ENCODE data around the gene DCDC2C.
A peak's percentile ranks its signal among the peaks of the same experiment; 100 is the strongest.
"Not testable (repeated sequence)": the region's sequence is repeated elsewhere in the genome, so short reads cannot be mapped to it uniquely, and the experiment has no call there.

DCDC2C gene

GRCh38 chr2:3771576-3771975 lies 68.2 kb downstream of the DCDC2C start:
- no peak for DNase-seq (ENCODE audit: low spot score)

DNA sequence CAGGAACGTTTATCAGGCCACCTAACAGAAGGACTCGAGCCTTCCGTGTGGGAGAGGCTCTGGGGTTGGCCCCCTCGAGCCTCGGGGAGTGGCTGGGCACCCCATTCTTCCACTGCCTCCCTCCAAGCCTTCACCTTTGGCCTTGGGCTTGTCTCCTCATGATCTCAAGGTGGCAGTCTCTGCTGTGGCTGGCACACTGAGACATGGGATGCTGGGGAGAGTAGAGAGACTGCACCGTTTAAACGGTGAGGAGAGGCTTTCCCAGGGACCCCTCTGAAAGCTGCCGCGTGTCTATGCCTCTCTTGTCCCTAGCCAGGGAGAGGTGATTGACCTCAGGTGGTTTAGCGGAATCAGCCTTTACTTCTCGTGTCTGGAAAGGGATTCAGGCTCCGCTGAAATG lies 71.0 kb downstream of the DCDC2C start:
- no peak for DNase-seq (ENCODE audit: low spot score)

GRCh38 chr2:3776311-3776710 lies 72.9 kb downstream of the DCDC2C start:
- DNase-seq (ENCODE audit: low spot score) = no peak

DNA sequence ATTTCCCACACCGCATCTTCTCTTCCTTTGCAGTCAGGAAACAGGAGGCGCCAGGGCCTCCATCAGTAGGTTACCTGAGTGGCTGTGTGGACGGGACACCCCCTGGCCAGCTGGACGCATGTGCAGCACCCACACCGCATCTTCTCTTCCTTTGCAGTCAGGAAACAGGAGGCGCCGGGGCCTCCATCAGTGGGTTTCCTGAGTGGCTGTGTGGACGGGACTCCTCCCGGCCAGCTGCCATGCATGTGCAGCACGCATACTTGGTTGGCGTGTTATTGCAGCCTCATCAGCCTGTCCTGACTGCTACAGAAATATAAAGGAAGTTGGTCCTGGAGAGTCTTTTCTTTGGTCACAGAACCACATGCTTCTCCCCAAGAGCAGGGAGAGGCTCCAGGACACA lies 74.6 kb downstream of the DCDC2C start:
- no peak for DNase-seq (ENCODE audit: low spot score)

DNA sequence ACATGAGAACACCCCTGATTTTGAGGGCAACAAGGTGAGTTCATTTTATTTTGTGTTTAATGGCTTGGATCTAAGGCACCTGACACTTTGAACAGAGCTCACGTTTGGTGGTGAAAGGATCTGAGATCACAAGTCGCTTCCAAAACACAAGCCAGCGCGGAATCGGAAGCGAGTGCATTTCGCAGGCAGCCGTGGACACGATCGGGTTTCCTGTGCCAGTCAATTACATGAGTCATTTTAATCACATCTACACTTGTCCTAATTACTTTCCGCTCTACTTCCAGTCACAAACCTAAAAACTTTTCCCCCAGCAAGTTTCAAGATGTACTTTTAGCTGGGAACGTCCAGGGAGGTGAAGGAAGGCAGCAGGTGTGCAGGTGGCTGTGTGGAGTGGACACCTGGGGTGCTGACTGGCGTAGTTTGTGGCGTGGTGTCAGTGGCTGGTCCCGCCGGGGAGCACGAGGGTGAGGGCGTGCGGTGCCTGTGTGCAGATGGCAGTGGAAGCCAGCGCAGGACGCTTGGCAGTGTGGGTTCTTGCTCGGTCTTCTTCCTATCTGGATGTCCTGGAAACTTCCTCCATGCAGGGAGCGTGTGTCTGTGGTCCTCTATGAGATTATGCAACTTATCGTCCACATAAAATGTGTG lies 75.6 kb downstream of the DCDC2C start:
- DNase-seq (ENCODE audit: low spot score) = no peak

DNA sequence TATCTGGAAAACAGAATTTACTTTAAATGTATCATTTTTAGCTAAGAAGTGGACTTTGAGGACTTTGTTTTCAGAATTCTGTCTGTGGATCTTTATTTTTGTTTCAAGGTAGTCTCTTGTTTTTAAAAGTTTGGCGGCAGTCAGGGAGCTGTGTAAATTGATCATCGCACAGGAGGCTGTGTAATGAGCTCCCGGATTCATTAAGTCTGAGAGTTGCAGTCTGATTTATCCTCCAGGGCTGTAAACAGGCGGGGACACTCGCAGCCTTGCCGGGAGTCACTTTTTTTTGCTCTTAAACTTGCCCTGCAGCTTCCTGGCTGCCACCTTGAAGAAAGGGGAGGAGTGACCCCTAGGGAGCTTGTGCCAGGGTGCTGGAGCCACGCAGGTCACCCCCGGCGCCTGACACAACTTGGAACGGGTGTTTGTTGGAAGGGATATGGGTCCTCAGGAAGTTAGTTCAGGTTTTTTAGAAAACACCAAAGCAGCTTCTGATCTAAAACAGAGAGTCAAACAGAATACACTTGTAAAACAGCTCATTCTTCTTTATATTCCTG lies 76.2 kb downstream of the DCDC2C start:
- DNase-seq (ENCODE audit: low spot score) = no peak

DNA sequence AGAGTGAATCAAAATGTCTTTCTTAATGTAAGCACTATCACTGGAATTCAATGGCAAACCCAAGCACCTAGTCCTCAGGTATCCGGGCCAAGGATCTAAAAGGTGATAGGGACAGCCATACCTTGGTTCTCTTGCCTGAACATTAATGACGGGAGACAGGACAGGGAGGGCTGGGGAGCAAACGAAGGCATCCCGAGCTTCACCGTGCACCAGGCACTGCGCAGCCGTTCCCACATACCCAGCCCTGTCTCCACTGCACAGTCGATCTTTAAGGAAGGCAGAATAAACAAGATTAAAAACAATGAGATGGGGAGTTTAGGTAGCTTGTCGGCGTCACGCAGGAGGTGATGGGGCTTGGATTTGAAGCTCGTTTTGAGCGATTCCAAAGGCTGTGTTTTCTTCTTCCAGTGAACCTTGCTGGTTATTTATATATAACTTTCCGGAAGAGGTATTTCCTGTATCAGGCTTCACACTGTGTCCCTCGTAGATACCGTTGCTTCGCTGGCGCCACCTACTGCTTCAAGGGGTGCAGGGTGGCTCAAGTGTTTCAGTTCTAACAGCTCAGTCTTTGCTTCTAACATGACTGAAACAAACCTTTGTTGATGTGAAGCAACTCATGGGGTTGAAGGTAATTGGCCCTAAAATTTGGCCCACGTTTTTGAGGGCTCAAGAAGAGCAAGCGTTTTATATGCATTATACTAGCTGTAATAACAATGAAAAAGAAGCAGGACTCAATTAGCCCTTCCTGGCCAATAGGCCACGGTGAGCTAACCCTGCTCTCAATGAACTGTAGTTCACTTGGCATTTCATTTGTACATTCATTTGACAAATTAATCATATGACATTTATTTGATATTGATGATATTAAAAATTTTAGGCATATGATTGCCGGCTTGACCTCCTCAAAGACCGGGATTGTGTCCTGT lies 77.4 kb downstream of the DCDC2C start:
- DNase-seq (ENCODE audit: low spot score) = peak; percentile 14

DNA sequence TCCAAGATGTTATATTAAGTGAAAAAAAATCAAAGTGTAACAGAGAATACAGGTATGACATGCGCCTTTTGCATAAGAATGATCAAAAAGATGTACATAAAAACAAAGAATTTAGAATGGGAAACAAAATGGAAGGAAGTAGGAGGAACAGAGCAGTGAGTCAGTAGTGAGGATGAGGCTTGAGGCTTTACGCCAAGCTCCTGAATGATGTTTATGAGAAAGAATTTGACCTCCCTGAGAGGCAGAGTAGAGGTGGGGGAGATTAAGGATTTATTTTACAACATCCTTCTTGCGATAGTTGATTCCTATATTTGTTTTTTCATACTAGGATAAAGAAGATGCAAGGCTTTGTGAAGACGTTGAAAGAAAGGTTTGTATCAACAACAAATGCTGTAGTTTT lies 81.4 kb downstream of the DCDC2C start:
- no peak for DNase-seq (ENCODE audit: low spot score)

- no peak for DNase-seq (ENCODE audit: low spot score)
Measured at GRCh38 chr2:3785220-3785889, 82.0 kb downstream of the DCDC2C start.

DNA sequence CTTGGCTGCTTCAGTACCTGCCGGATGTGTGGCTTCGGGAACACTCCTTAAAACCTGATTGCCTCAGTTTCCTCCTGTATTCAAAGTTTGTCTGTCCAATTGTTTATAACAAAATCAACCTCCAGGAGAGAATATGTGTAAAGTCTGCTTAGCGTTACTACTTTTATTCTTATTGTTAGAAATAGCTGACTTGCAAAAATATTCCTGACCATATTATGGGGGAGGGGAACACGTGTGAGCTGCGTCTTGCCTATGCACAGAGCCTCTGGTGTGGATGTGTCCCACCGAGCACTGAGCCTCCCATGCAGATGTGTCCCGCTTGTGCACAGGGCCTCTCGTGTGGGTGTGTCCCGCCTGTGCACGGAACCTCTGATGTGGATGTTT lies 82.5 kb downstream of the DCDC2C start:
- DNase-seq (ENCODE audit: low spot score) = no peak

DNA sequence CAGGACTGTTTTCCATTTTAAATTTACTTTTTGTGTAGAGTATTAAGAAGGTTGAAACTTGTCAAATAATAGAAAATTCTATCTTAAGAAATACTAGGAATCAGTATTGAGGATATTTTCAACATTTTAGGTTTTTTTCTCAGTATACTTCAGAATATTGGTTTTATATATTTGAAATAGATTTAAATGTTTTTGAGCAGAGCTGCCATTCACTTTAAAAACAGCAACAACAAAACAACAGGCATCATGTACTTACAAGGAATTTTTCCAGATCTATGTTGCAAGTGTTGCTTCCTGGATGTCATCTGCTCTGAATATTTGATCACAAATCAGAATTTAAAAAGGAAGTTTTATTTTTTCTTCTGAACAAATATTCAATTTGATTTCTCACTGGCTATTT lies 84.4 kb downstream of the DCDC2C start:
- DNase-seq (ENCODE audit: low spot score) = no peak

- DNase-seq (ENCODE audit: low spot score) = no peak
Measured at GRCh38 chr2:3789256-3789655, 85.9 kb downstream of the DCDC2C start.

DNA sequence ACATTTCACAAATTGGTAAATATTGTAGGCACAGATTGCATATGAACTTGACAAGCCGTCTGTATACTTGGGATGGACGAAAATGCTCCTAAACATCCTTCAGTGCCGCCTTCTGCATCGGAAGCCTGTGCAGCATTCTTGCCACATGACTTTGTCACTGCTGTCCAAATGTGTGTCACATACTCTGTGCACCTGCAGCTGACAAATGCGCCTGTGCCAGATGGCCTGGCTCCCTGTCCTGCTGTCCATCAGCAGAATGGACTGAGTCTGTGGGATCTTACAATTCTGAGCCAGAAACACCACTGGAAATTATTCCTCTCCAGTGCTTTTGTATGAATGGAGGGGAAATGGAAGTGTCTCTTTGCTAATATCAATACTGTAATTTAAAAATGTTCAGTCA lies 89.9 kb downstream of the DCDC2C start:
- no peak for DNase-seq (ENCODE audit: low spot score)

DNA sequence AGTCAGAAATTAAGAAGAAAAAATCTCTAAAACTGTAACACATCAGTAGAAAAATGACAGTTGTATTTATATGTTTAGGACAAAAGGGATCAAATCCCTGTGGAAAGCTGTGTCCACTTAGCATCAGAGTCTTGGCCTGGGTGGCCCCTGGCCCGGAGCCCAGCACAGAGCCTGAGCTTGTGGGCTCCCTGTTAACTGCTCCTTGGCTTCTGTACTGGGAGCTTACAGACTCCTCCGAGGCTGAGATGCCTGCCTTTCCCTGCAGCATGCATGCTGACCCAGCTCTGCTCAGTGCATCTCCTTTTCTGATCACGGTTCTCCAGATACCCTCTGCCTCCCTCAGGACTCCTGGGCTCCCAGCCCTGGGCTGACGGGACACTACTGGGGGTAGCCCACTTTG lies 98.1 kb downstream of the DCDC2C start:
- no peak for DNase-seq (ENCODE audit: low spot score)

DNA sequence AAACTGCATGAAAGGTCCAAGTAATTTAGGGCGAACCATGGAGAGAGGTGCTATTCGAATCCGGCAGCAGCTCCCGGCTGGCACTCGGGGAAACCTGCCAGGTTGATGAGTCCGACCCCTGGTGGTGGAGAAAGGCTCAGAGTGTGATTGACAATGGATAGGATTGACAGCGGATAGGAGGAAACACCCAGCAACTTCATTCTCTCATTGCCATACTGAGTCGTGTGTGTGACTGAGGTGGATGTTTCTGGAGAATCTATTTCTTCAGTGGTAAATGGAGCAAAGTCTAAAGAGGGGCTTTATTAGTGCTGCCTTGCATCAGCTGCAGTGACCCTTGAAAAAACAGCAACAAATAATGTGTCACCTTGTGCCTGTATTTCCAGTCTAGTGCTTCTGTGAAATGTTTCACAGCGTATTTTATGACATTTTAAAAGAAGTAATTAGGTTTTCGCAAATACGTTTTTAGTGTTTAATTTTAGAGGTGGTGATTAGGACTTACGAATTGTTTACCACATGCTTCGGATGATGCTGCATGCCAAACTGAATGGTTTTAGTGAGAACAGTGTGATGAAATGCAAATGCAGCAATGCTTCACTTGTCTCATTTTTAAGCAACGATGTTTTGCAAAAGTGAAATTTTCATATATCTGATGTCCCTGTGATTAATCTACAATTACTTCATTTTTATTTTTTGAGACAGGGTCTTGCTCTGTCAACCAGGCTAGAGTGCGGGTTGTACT lies 102.0 kb downstream of the DCDC2C start:
- peak; percentile 5 for DNase-seq (ENCODE audit: low spot score)

- DNase-seq (ENCODE audit: low spot score) = no peak
Measured at GRCh38 chr2:3806168-3806567, 102.8 kb downstream of the DCDC2C start.

DNA sequence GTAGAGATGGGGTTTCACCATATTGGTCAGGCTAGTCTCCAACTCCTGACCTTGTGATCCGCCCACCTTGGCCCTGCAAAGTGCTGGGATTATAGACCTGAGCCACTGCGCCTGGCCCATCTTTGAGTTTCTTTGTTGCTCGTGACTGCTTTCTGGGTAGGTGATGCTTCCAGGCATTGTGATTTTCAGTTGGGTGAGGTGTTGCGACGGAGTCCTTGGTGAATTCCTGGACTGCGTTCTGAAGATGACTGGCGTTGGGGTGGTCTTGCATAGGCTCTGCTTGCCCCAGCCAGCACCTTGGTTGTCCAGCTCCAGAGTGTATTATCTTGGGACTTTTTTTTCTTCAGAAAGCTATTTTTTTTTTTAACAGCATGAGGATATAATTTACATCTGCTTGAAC lies 103.4 kb downstream of the DCDC2C start:
- DNase-seq (ENCODE audit: low spot score) = no peak

DNA sequence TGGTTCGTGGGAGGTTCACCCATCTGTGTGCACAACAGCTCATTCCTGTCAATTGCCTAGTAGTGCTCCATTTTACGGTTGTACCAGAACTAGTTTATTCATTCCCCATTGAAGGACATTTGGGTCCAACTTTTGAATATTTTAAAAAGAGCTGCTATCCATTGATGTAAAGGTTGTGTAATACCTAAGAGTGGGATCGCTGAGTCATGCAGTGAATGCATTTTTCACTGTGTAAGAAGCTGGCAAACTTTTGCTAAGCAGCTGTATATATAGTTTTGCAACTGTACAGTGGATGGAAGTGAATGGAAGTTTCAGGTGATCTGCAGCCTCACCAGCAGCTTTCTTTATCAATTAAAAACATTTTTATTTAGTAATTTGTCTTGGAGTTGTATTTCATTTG lies 104.5 kb downstream of the DCDC2C start:
- DNase-seq (ENCODE audit: low spot score) = no peak

DNA sequence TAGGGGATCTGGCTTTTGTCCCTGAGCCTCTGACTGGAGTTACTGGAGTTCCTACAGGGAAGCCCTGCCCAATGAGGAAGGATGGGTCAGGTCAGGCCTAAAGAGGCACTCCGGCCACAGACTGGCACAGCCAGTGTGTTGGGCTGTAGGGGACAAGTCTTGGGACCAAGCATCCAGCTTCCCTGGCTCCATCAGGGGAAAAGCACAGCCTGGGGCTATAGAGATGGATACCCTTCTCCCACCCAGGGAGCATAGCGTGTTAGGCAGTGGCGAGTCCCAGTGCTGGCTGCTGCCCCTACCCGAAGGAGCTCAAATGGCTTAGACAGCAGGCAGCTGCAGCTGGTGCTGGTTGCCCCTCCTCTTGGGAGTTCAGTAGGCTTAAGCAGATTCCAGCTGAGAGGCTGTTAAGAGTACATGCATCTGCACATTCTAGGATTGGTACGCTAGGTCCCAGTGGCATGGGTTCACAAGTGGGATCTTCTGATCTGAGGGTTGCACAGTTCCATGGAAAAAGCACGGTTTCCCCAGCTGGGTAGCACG lies 111.4 kb downstream of the DCDC2C start:
- no peak for DNase-seq (ENCODE audit: low spot score)

DNA sequence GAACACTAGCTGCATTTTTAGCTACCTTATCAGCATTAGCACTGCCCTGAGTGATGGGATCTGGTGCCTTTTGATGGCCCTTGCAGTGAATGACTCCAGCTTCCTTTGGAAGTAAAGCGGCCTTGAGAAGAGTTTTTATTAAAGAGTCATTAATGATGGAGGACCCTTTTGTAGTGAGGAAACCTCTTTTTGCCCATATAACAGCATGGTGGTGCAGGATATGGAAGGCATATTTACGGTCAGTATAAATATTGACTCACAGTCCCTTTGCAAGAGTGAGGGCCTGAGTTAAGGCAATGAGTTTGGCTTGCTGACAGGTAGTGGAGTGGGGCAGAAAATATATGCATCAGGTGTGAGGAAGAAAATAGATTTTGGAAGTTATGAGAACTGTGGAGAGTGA lies 113.8 kb downstream of the DCDC2C start:
- not testable (repeated sequence) for DNase-seq (ENCODE audit: low spot score)

- DNase-seq (ENCODE audit: low spot score) = no peak
Measured at GRCh38 chr2:3823748-3824147, 120.4 kb downstream of the DCDC2C start.

Measured in globus pallidus (tissue), 1 donor.